RWPE2 (cell line): Measurements from ENCODE around the gene ZNF579.

Source experiments
- ATAC-seq: fragments of 200-7000 bp; cut with Tn5 transposase; 3 replicates; pipeline ENCODE4 v1.9.1; 2021; ENCODE audit warnings: low read depth
- DNase-seq: peaks from one replicate; pipeline ENCODE4 v3.0.0-alpha.2; 2020; ENCODE audit warnings: low spot score
- H3K27ac ChIP-seq: fragments of 450-650 bp; 2 replicates; pipeline ENCODE4 v1.5.1; 2017; ENCODE audit warnings: mild to moderate bottlenecking; ENCODE audit not compliant: poor library complexity, severe bottlenecking
- H3K27me3 ChIP-seq: fragments of 250-450 bp; sonication (Bioruptor Pico); 2 replicates; pipeline ENCODE4 v1.5.1; 2021; ENCODE audit warnings: mild to moderate bottlenecking, moderate library complexity; ENCODE audit not compliant: insufficient read depth, poor library complexity, severe bottlenecking
- H3K36me3 ChIP-seq: fragments of 250-450 bp; sonication (Bioruptor Pico); 2 replicates; pipeline ENCODE4 v1.5.1; 2020; ENCODE audit warnings: low read depth, mild to moderate bottlenecking, moderate library complexity
- H3K4me1 ChIP-seq: fragments of 250-450 bp; sonication (Bioruptor Pico); 2 replicates; pipeline ENCODE4 v1.5.1; 2021; ENCODE audit warnings: mild to moderate bottlenecking, moderate library complexity; ENCODE audit not compliant: insufficient read depth, poor library complexity, severe bottlenecking
- H3K4me3 ChIP-seq: fragments of 250-450 bp; sonication (Bioruptor Pico); 2 replicates; pipeline ENCODE4 v1.5.1; 2021; ENCODE audit warnings: mild to moderate bottlenecking, moderate library complexity; ENCODE audit not compliant: severe bottlenecking
- H3K9me3 ChIP-seq: fragments of 250-450 bp; sonication (Bioruptor Pico); 2 replicates; pipeline ENCODE4 v1.5.1; 2021; ENCODE audit warnings: mild to moderate bottlenecking, moderate library complexity; ENCODE audit not compliant: severe bottlenecking
- TF ChIP-seq, protein P1 (sequence below): fragments of 450-650 bp; IDR thresholded peaks from one replicate; pipeline ENCODE4 v1.5.1; 2017; ENCODE audit warnings: mild to moderate bottlenecking, moderate library complexity; ENCODE audit not compliant: poor library complexity, severe bottlenecking

Gene ZNF579

DNA sequence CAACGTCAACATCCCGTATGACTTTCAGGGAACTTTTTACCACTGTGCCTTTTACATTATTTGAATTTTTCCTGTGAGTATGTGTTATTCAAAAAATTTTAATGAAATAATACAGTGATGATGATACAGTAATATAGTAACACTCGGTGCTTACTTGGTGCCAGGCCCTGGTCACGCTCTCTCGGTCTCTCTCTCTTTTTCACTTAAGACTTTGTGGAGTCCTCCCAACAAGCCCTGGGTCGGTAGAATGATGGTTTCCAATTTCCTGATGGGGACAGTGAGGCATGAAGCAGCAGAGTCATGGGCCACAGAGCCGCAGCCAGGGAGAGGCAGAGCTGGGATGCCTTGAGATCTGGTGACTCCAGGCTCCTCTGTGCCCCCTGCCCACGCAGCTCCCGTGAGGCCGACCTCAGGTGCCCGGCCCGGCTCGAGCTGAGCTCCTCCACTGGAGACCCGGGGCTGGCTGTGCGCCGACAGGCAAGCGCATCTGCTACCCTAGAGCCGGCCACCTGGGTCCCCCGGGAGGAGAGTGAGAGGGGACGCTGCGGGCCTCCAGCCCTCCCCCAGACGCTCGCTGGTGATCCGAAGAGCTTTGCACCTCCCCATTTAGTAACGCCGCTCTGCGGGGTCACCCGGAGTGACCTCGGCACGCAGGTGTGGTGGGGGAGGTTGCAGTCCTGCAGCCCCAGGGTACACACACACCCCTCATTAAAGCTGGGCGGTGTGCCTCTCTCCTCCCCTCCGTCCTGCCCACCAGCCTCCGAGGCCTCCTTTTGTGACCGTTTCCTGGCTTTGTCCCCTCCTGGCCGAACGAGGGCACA lies 30.9 kb downstream of the ZNF579 start:
- ATAC-seq = peak; percentile 67
- no peak for DNase-seq
- TF ChIP-seq, protein P1, sequence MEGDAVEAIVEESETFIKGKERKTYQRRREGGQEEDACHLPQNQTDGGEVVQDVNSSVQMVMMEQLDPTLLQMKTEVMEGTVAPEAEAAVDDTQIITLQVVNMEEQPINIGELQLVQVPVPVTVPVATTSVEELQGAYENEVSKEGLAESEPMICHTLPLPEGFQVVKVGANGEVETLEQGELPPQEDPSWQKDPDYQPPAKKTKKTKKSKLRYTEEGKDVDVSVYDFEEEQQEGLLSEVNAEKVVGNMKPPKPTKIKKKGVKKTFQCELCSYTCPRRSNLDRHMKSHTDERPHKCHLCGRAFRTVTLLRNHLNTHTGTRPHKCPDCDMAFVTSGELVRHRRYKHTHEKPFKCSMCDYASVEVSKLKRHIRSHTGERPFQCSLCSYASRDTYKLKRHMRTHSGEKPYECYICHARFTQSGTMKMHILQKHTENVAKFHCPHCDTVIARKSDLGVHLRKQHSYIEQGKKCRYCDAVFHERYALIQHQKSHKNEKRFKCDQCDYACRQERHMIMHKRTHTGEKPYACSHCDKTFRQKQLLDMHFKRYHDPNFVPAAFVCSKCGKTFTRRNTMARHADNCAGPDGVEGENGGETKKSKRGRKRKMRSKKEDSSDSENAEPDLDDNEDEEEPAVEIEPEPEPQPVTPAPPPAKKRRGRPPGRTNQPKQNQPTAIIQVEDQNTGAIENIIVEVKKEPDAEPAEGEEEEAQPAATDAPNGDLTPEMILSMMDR = no peak

DNA sequence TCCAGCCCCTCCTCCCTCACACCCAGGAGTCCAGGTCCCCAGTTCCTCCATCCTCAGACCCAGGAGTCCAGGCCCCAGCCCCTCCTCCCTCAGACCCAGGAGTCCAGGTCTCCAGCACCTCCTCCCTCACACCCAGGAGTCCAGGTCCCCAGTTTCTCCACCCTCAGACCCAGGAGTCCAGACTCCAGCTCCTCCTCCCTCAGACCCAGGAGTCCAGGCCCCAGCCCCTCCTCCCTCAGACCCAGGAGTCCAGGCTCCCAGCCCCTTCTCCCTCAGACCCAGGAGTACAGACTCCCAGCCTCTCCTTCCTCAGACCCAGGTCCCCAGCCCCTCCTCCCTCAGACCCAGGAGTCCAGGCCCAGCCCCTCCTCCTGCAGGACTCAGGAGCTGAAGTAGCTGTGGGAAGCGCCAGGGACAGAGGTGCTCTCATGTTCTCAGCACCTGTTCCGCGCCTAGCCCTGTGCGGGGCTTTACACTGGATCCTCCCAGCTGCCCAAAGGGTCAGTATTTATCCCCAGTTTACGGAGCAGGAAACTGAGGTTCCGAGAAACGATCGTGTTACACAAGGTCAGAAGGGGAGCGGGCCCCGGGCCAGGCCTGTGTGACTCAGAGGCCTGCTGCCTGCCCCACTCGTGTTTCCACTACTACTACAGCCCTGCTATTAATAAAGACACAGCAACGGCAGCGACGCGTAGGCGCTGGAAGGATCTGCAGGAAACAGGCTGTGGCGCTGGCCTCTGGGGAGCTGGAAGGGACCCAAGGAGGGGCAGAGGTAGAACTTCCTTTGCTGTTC lies 33.6 kb downstream of the ZNF579 start:
- no peak for DNase-seq
- no peaks in the 10 kb centered on the region for H3K27me3 ChIP-seq
- TF ChIP-seq, protein P1 = no peak
- no peak overlapping the region for H3K27ac ChIP-seq
- H3K4me3 ChIP-seq = no peak overlapping the region
- no peaks in the 10 kb centered on the region for H3K9me3 ChIP-seq
- no peaks in the 10 kb centered on the region for H3K36me3 ChIP-seq
- peaks cover 18% of the 10 kb centered on the region for H3K4me1 ChIP-seq
- no peak for ATAC-seq

More for the DNA sequence above, 30.9 kb downstream of the ZNF579 start:
- H3K4me3 ChIP-seq = no peak overlapping the region
- no peaks in the 10 kb centered on the region for H3K27me3 ChIP-seq
- H3K36me3 ChIP-seq = no peaks in the 10 kb centered on the region
- H3K27ac ChIP-seq = peak overlapping the region; percentile 90
- H3K4me1 ChIP-seq = peaks cover 28% of the 10 kb centered on the region
- no peaks in the 10 kb centered on the region for H3K9me3 ChIP-seq

DNA sequence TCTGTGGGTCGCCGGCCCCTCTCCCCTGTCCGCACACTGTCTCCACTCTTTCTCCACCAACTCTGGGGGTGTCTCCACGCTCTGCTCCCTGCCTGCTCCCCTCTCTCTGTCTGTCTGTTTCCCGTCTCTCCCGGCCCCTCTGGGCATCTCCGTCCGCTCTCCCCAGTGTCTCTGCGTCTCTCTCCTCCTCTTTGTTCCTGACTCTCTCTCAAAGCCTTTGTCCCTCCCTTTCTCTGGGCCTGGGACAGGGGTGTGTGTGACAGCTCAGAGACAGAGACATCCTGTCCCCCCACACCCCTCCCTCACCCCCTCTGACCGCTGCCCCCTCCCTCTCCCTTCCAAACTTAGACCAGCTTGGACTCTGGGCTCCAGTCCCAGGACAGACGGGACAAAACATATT lies 34.6 kb downstream of the ZNF579 start:
- no peak overlapping the region for H3K27ac ChIP-seq
- ATAC-seq = no peak
- no peaks in the 10 kb centered on the region for H3K9me3 ChIP-seq
- H3K27me3 ChIP-seq = no peaks in the 10 kb centered on the region
- no peak overlapping the region for H3K4me3 ChIP-seq
- no peak for DNase-seq
- TF ChIP-seq, protein P1 = no peak
- H3K4me1 ChIP-seq = peaks cover 18% of the 10 kb centered on the region
- no peaks in the 10 kb centered on the region for H3K36me3 ChIP-seq

DNA sequence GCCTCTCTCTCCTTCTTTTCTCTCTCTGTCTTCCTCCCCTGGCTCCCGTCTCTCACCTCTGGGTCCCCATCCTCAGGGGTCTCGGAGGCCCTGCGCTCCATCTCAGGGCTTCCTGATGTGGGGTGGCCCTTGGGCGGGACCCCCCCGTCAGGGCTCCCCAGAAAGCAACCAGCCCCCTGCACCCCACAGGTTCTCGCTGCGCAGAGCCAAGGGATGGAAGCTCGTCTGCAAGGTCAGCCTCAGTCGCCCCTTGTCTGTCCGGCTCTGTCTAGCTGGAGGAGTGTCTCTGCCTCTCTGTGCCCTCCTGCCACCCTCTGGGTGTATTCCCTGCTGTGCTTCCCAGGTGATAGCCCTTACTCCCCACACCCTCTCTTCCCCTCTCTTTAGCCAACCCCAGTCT lies 35.2 kb downstream of the ZNF579 start, which contains the start of gene SBK3:
TSS of gene SBK3 (minus strand) at position 101 of the 400 bp plus-strand sequence. CDS start at position 101, 0 bp downstream.
- TF ChIP-seq, protein P1 = no peak
- no peak within 1 kb of the TSS for H3K27ac ChIP-seq
- H3K4me3 ChIP-seq = no peak within 1 kb of the TSS
- no peaks in the 10 kb centered on the region for H3K27me3 ChIP-seq
- H3K4me1 ChIP-seq = peaks cover 18% of the 10 kb centered on the region
- H3K36me3 ChIP-seq = no peaks in the 10 kb centered on the region
- ATAC-seq = no peak
- no peak for DNase-seq
- H3K9me3 ChIP-seq = no peaks in the 10 kb centered on the region
